HCT116 (cell line): Measurements from ENCODE around the gene PSMB7. TPM values are rescaled to one million over a fixed set of nuclear protein-coding genes. Genes with fewer than 3 reads are reported as not detected.

ENCODE experiments used
- ATAC-seq: fragments of 200-7000 bp; cut with Tn5 transposase; 2 replicates; pipeline ENCODE4 v1.9.1; 2020; ENCODE audit warnings: mild to moderate bottlenecking, moderate library complexity
- BruUV-seq: library from RNA; stranded (reverse); fragments of 400-500 nt; replicated peaks from 2 replicates; lab custom pipeline; 2021; lab: Mats Ljungman, UMichigan
- CTCF ChIA-PET: fragments of 300-600 bp; sonication (Branson Sonifier 250); formaldehyde crosslinking; loops from one replicate; lab custom pipeline; 2021; ENCODE audit warnings: antibody characterized with exemption; lab: Charles Lee
- POLR2A ChIA-PET: fragments of 300-600, 350-600 bp; sonication (Branson Sonifier 250); formaldehyde crosslinking; loops from one replicate; lab custom pipeline; 2021; ENCODE audit warnings: antibody characterized with exemption; lab: Charles Lee
- RAD21 ChIA-PET, 2 experiments: fragments of 300-600 bp; sonication (Branson Sonifier 250); formaldehyde crosslinking; loops; one replicate each; lab custom pipeline; 2023; ENCODE audit warnings: low total read pairs in 2 of 2; ENCODE audit not compliant: uncharacterized antibody in 2 of 2, unreplicated experiment in 2 of 2, low non-redundant PET in 1 of 2; lab: Charles Lee
- DNase-seq: peaks from one replicate; pipeline ENCODE4 v3.0.0-alpha.2; 2010; ENCODE audit warnings: low read depth, low spot score
- H2AFZ ChIP-seq: fragments of 200-600 bp; shearing (Covaris generic), sonication (generic); 2 replicates; pipeline ENCODE4 v1.6.1; 2017; ENCODE audit warnings: low read depth, mixed run types, mixed read lengths, antibody characterized with exemption, low read length; ENCODE audit not compliant: poor library complexity, severe bottlenecking
- H3K27ac ChIP-seq: 2 replicates; pipeline ENCODE4 v1.5.1; 2012; ENCODE audit warnings: low read depth, low read length
- H3K27me3 ChIP-seq: fragments of 200-600 bp; sonication (generic); 2 replicates; pipeline ENCODE4 v1.6.1; 2016; ENCODE audit warnings: mixed run types, low read length, mixed read lengths; ENCODE audit not compliant: insufficient read depth
- H3K36me3 ChIP-seq, 2 experiments: fragments of 200-500 bp in 1 of 2; fragments of 200-600 bp in 1 of 2; sonication (Bioruptor generic) in 1 of 2; sonication (generic) in 1 of 2; 2 replicates each; pipeline versions ENCODE4 v1.5.1 to v1.6.1; 2014 to 2016; ENCODE audit warnings: low read length in 2 of 2, inconsistent platforms in 1 of 2, mixed read lengths in 1 of 2, mixed run types in 1 of 2; ENCODE audit not compliant: insufficient read depth in 2 of 2, control insufficient read depth in 1 of 2
- H3K4me1 ChIP-seq, 2 experiments: fragments of 200-600 bp in 1 of 2; sonication (generic) in 1 of 2; 2 replicates each; pipeline versions ENCODE4 v1.5.1 to v1.6.1; 2012 to 2017; ENCODE audit warnings: low read length in 2 of 2, inconsistent platforms in 1 of 2, mild to moderate bottlenecking in 1 of 2, mixed read lengths in 1 of 2, mixed run types in 1 of 2, moderate library complexity in 1 of 2; ENCODE audit not compliant: insufficient read depth in 2 of 2, control insufficient read depth in 1 of 2
- H3K4me2 ChIP-seq: fragments of 200-600 bp; sonication (generic); 2 replicates; pipeline ENCODE4 v1.6.1; 2017; ENCODE audit warnings: mixed run types, low read length, mixed read lengths
- H3K4me3 ChIP-seq, 2 experiments: fragments of 200-600 bp in 1 of 2; sonication (generic) in 1 of 2; replicated peaks in 1 of 2; 2 replicates each; pipeline ENCODE4 v1.5.1; 2011 to 2016; ENCODE audit warnings: low read length in 2 of 2, control low read depth in 1 of 2, low read depth in 1 of 2, mild to moderate bottlenecking in 1 of 2, mixed read lengths in 1 of 2, mixed run types in 1 of 2
- H3K79me2 ChIP-seq: fragments of 200-600 bp; sonication (generic); 2 replicates; pipeline ENCODE4 v1.6.1; 2017; ENCODE audit warnings: mild to moderate bottlenecking, mixed run types, low read length, moderate library complexity, mixed read lengths; ENCODE audit not compliant: insufficient read depth
- H3K9ac ChIP-seq: fragments of 200-600 bp; sonication (generic); 2 replicates; pipeline ENCODE4 v1.6.1; 2016; ENCODE audit warnings: low read length, mixed read lengths
- H3K9me2 ChIP-seq: fragments of 200-600 bp; sonication (generic), shearing (Covaris generic); 2 replicates; pipeline ENCODE4 v1.6.1; 2017; ENCODE audit warnings: mixed run types, mild to moderate bottlenecking, moderate library complexity; ENCODE audit not compliant: insufficient read depth
- H3K9me3 ChIP-seq, 2 experiments: fragments of 200-500 bp in 1 of 2; fragments of 200-600 bp in 1 of 2; sonication (Bioruptor generic) in 1 of 2; sonication (generic) in 1 of 2; 2 replicates each; pipeline ENCODE4 v1.6.1; 2014 to 2017; ENCODE audit warnings: low read length in 2 of 2, mixed read lengths in 2 of 2, inconsistent platforms in 1 of 2, low read depth in 1 of 2, mild to moderate bottlenecking in 1 of 2, mixed run types in 1 of 2, moderate library complexity in 1 of 2; ENCODE audit not compliant: control insufficient read depth in 1 of 2, insufficient read depth in 1 of 2
- H4K20me1 ChIP-seq: fragments of 200-600 bp; sonication (generic), shearing (Covaris generic); 2 replicates; pipeline ENCODE4 v1.6.1; 2017; ENCODE audit warnings: mixed run types, mild to moderate bottlenecking, moderate library complexity; ENCODE audit not compliant: insufficient read depth
- ELF1 ChIP-seq: IDR thresholded peaks from 2 replicates; pipeline ENCODE4 v1.6.1; 2012; ENCODE audit warnings: low read depth, borderline replicate concordance
- EZH2phosphoT487 ChIP-seq: fragments of 200-600 bp; IDR thresholded peaks from 2 replicates; pipeline ENCODE4 v1.6.1; 2018; ENCODE audit warnings: antibody characterized with exemption, borderline replicate concordance
- POLR2AphosphoS5 ChIP-seq: IDR thresholded peaks from 2 replicates; pipeline ENCODE4 v1.6.1; 2011; ENCODE audit warnings: mild to moderate bottlenecking, low read depth, low read length, moderate library complexity
- RAD21 ChIP-seq: IDR thresholded peaks from 2 replicates; pipeline ENCODE4 v1.6.1; 2012; ENCODE audit warnings: low read depth, mild to moderate bottlenecking
- TCF7L2 ChIP-seq: IDR thresholded peaks from 2 replicates; pipeline ENCODE4 v1.7.0; 2011; ENCODE audit warnings: borderline replicate concordance, inconsistent platforms; ENCODE audit not compliant: insufficient read depth, insufficient read length; ENCODE audit errors: extremely low read depth
- YY1 ChIP-seq: IDR thresholded peaks from 2 replicates; pipeline ENCODE4 v1.6.1; 2011; ENCODE audit warnings: low read length, low read depth, moderate library complexity, mild to moderate bottlenecking; ENCODE audit not compliant: insufficient replicate concordance; ENCODE audit errors: extremely low read depth
- ZFX ChIP-seq: fragments of 450-650 bp; IDR thresholded peaks from 2 replicates; pipeline ENCODE4 v1.6.1; 2017
- intact Hi-C: fragments of 100-400 bp; cut with micrococcal nuclease; formaldehyde crosslinking; loops from 2 replicates; pipeline ENCODE4 v1.10.0; 2022
- total RNA-seq: library from RNA; stranded (reverse); gene quantifications from one replicate; pipeline ENCODE4 v1.2.1, GENCODE V29; 2021; ENCODE audit not compliant: unreplicated experiment
- TF ChIP-seq, protein P1 (sequence below): IDR thresholded peaks from 2 replicates; pipeline ENCODE4 v1.6.1; 2011; ENCODE audit warnings: mild to moderate bottlenecking, low read length, moderate library complexity; ENCODE audit not compliant: insufficient replicate concordance; ENCODE audit errors: extremely low read depth

The PSMB7 gene
- total RNA-seq, 1 experiment from 2014 or later, result 222 TPM

DNA sequence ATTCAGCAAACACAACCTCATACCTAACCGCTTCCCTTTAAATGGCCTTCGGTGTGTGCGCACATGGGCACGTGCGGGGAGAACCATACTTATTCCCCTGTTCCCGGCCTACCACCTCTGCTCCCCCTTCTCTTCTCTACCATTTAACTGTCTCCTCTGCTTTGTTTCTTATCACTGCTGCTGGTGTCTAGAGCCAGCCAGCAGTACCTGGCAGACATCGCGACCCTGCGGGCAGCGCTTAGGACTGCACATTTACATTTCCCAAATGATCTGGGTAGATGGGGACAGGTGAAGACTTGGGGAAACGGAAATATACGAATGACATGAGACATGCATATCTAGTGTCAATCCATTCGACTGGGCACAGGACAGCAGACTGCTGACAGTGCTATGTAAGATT, 56.6 kb downstream of the PSMB7 start:
- BruUV-seq, result no TSS peak
- Histone ChIP-seq H3K9me2 (no peaks in the 10 kb centered on the region), H3K27ac (no peak overlapping the region), H2AFZ (no peak overlapping the region), H3K27me3 (no peaks in the 10 kb centered on the region), H3K36me3 (peaks cover 0 to 15% of the 10 kb centered on the region in 2 experiments; a peak in 1 of 4 replicates), H3K9ac (no peak overlapping the region), H3K4me1 (no peaks in the 10 kb centered on the region), H3K9me3 (no peaks in the 10 kb centered on the region), H4K20me1 (peaks cover 25% of the 10 kb centered on the region; the same call in 1 of the 2 replicates), H3K4me3 (no peak overlapping the region), H3K79me2 (peaks cover 90% of the 10 kb centered on the region), H3K4me2 (no peak overlapping the region)
- DNase-seq, result no peak
- intact Hi-C loops, result no loop called here
- ChIA-PET RAD21 (no interaction called here), POLR2A (no interaction called here), CTCF (no interaction called here)
- TF ChIP-seq ELF1 (no peak), YY1 (no peak), RAD21 (no peak), POLR2AphosphoS5 (no peak), EZH2phosphoT487 (no peak), ZFX (no peak), TCF7L2 (no peak)
- TF ChIP-seq, protein P1, sequence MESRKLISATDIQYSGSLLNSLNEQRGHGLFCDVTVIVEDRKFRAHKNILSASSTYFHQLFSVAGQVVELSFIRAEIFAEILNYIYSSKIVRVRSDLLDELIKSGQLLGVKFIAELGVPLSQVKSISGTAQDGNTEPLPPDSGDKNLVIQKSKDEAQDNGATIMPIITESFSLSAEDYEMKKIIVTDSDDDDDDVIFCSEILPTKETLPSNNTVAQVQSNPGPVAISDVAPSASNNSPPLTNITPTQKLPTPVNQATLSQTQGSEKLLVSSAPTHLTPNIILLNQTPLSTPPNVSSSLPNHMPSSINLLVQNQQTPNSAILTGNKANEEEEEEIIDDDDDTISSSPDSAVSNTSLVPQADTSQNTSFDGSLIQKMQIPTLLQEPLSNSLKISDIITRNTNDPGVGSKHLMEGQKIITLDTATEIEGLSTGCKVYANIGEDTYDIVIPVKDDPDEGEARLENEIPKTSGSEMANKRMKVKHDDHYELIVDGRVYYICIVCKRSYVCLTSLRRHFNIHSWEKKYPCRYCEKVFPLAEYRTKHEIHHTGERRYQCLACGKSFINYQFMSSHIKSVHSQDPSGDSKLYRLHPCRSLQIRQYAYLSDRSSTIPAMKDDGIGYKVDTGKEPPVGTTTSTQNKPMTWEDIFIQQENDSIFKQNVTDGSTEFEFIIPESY, result no peak
- ATAC-seq, result no peak
